Activated T-cell treated with anti-CD3 and anti-CD28 coated beads for 24 hours (primary cell): ENCODE measurements around the gene HBA2.
"Not testable (repeated sequence)": the region's sequence is repeated elsewhere in the genome, so short reads cannot be mapped to it uniquely, and the experiment has no call there.

Experiments
- DNase-seq: peaks from one replicate; pipeline ENCODE4 v3.0.0-alpha.2; 2020; ENCODE audit warnings: low read depth

Gene HBA2

DNA sequence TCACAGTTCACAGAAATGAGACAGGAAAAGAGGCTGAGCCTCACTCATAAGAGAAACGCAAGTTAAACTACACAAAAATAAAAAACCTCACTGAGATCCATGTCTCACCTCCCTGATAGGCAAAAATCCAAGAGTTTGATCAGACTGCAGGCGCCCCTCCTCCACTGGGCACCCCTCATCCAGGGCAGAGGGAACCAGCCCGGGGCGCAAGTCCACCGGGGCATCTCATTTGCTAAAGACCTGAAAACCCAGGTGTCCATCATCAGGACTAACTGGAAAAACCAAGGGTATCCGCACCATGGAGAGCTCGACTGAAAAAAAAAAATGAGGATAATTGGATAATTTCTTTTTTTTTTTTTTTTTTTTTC lies 17.7 kb upstream of the HBA2 start:
- no peak for DNase-seq

DNA sequence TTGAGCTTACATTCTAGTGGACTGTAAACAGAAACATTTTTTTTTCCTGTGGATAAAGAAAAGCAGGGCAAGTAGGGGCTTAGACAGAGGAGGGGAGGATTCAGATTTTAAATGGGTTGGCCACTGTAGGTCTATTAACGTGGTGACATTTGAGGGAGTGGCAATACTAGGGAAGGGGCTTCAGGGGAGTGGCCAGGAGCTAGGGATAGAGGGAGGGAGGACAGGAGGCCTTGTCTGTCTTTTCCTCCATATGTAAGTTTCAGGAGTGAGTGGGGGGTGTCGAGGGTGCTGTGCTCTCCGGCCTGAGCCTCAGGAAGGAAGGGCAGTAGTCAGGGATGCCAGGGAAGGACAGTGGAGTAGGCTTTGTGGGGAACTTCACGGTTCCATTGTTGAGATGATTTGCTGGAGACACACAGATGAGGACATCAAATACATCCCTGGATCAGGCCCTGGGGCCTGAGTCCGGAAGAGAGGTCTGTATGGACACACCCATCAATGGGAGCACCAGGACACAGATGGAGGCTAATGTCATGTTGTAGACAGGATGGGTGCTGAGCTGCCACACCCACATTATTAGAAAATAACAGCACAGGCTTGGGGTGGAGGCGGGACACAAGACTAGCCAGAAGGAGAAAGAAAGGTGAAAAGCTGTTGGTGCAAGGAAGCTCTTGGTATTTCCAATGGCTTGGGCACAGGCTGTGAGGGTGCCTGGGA lies 13.4 kb upstream of the HBA2 start:
- DNase-seq = no peak

DNA sequence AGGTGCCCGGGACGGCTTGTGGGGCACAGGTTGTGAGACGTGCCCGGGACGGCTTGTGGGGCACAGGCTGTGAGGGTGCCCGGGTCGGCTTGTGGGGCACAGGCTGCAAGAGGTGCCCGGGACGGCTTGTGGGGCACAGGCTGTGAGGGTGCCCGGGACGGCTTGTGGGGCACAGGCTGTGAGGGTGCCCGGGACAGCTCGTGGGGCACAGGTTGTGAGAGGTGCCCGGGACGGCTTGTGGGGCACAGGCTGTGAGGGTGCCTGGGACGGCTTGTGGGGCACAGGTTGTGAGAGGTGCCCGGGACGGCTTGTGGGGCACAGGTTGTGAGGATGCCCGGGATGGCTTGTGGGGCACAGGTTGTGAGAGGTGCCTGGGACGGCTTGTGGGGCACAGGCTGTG lies 12.4 kb upstream of the HBA2 start:
- not testable (repeated sequence) for DNase-seq

DNA sequence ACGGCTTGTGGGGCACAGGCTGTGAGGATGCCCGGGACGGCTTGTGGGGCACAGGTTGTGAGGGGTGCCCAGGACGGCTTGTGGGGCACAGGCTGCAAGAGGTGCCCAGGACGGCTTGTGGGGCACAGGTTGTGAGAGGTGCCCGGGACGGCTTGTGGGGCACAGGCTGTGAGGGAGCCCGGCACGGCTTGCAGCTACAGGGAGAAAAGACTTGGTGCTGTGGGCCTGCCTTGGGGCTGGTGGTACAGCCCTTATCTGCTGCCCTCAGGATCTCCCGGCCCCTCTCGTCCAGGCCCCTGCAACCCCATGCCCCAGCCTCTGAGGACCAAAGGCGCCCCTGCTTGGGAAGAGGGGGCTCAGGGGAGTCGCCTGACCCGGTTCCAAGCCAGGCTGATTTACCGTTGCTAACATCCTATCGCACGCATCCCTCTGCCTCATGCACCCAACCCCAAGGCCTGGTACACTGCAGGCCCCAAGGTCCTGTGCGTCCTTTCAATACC lies 11.9 kb upstream of the HBA2 start:
- DNase-seq = no peak

DNA sequence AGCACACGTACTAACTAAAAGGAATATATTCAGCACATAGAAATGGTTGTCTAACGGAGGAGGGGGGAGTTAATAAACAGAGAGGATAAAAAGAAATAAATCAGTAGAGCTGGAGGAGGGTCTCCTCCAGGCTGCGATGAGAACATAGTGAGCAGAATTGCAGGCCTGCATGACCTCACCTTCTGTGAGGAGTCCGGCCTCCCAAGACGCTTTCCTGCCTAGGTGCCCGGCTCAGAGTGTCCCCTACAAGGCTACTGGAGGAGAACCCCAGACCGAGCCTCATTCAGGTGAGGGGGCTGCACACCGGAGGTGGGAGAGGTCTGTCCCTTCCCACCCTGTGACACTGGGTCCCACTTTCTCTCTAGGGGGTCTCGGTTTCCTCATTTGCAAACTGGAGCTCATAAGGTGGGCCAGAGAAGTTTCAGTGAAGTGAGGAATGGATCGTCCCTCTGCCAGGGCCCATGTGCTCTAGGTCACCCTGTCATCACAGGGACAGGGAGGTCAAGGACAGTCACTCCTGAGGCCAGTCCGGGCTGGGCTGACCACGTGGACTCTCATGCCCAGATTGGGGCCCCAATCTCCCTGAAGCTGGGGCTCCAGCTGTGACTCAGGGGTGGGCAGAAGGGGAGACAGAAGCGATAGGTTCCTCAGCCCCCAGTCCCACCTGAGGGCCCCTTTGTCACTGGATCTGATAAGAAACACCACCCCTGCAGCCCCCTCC lies 10.2 kb upstream of the HBA2 start:
- DNase-seq = no peak

DNA sequence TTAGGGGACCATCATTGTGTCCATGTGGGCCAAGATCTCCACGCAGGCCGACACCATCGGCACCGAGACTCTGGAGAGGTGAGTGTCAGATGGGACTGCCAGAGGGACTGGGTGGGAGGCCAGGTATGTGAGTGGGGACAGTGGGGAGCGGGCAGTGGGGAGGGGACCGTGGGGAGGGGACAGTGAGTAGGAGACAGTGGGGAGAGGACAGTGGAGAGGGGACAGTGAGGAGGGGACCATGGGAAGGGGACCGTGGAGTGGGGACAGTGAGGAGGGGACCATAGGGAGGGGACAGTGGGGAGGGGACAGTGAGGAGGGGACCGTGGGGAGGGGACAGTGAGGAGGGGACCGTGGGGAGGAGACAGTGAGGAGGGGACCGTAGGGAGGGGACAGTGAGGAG lies 9.5 kb upstream of the HBA2 start:
- DNase-seq = not testable (repeated sequence)

DNA sequence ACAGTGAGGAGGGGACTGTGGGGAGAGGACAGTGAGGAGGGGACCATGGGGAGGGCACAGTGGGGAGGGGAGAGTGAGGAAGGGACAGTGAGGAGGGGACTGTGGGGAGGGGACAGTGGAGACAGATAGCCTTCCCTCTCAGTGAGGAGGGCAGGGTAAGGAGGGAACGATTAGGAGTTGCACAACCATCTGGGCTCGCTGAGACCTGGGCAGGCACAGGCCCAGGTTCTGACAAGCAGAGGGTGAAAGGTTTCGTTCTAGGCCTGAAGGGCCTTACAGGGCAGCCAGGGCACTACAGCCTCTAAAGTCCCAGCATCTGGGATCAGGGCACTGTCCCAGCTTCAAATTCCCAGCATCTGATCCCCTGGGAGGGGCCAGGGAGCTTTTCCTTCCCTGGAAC lies 9.0 kb upstream of the HBA2 start:
- not testable (repeated sequence) for DNase-seq

DNA sequence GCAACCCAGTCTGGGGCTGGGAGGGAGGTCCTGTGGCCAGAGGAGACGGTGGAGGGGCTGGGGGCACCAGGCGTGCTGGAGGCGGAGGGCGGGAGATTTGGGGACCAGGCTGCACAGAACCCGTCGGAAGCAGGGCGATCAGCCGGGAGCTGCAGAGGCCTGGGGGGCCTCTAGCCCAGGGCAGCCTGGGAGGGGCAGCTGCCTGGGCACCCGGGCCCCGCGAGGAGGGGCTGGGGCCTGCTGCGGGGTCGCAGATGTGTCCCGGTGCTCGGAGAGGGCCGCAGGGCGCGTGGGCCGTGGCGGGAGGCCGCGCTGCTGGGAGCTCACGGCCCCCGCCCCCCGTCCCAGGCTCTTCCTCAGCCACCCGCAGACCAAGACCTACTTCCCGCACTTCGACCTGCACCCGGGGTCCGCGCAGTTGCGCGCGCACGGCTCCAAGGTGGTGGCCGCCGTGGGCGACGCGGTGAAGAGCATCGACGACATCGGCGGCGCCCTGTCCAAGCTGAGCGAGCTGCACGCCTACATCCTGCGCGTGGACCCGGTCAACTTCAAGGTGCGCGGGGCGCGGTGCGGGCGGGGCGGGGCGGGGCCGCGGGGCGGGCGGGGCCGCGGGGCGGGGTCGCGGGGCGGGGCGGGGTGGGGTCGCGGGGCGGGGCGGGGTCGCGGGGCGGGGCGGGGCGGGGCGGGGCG lies 8.4 kb upstream of the HBA2 start:
- not testable (repeated sequence) for DNase-seq

DNA sequence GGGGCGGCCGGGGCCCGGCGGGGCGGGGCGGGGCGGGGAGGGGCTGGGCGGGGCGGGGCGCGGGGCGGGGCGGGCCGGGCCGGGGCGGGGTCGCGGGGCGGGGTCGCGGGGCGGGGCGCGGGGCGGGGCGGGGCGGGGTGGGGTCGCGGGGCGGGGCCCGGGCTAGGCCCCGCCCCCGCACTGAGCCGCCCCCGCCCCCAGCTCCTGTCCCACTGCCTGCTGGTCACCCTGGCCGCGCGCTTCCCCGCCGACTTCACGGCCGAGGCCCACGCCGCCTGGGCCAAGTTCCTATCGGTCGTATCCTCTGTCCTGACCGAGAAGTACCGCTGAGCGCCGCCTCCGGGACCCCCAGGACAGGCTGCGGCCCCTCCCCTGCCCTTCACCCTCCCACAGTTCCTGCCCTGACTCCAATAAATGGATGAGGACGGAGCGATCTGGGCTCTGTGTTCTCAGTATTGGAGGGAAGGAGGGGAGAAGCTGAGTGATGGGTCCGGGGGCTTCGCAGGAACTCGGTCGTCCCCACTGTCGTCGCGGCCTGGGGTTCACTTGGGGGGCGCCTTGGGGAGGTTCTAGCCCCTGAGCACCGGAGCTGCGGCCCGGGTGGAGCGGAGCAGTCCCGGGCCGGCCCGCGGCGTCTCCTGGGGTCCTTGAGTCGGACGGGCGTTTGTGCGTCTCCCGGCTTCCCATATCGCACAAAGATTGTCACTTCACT lies 7.7 kb upstream of the HBA2 start:
- no peak for DNase-seq

DNA sequence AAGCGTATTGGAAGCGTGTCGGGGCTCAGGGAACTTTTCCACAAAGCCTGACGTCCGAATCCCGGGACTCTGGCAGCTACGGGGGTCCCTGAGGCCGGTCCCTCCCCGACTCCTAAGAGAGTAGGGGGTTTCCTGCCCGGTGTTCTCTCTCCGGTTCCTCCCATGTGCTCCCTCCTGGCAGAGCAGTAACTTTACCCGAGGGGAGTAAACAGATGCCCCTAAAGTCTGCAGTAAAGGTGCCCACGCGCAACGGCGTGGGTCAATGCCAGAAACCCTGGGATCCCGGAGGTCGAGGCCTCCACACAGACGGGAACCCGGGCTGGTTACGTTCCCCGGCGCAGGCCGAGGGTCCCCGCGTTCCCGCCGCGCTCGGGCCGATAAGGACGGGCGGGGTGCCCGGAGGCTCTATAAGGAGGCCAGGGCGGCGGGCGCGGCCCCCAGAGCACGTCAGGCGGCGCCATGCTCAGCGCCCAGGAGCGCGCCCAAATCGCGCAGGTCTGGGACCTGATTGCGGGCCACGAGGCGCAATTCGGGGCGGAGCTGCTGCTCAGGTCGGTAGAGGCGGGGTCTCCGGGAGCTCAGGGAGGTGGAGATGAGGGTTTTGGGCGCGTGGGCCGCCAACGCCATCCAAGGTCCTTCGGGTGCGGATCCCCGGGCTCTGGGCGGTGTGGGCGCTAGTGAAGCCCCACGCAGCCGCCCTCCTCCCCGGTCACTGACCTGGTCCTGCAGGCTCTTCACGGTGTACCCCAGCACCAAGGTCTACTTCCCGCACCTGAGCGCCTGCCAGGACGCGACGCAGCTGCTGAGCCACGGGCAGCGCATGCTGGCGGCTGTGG lies 6.9 kb upstream of the HBA2 start, which contains the start of gene HBM:
Gene HBM (plus strand): TSS at position 440 of the 836 bp plus-strand sequence. CDS start 20 bp downstream, at position 460.
- DNase-seq = no peak

DNA sequence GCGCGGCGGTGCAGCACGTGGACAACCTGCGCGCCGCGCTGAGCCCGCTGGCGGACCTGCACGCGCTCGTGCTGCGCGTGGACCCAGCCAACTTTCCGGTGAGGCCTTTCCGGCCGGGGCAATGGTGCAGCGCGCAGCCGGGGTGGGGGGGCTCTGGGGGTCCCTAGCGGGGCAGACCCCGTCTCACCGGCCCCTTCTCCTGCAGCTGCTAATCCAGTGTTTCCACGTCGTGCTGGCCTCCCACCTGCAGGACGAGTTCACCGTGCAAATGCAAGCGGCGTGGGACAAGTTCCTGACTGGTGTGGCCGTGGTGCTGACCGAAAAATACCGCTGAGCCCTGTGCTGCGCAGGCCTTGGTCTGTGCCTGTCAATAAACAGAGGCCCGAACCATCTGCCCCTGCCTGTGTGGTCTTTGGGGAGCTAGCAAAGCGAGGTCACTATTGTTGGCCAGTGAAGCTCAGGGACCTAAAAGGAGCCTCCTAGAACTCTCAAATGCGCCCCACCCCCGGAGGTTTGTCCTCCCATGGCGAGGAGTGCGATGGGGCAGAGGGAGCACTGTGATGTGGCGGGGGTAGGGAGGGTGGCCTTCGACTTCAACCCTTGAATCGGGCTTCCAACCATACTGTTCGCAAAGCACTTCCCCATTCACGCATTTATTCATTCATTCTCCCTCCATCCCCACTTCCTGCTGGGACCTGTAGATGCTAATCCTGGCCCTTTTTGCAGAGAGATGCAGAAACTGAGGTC lies 6.1 kb upstream of the HBA2 start:
- DNase-seq = no peak

DNA sequence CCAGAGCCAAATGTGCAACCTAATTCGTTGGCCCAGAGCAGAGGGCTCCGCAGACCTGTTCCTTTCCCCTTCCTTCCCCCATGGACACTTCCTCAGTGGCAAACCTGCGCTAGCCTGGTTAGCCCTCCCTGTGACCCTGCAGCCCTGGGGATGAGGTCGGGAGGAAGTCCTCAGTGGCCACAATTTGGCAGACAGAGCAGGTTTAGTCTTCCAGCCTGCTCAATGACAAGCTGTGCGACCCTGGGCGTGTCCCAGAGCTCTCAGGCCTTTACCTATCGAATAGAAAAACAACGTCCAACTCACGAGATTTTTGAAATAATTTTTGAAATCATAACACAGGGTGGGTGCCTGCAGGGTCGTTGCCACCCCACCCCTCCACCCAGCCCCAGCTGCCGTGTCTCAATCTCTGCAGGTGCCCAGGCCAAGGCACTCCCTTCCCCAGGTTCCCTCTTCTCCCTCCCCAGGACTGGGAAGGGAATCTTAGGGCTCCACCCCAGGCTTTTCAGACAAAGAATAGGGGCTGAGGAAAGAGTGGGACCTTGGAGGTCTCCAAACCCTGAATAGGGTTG lies 5.5 kb upstream of the HBA2 start:
- no peak for DNase-seq

DNA sequence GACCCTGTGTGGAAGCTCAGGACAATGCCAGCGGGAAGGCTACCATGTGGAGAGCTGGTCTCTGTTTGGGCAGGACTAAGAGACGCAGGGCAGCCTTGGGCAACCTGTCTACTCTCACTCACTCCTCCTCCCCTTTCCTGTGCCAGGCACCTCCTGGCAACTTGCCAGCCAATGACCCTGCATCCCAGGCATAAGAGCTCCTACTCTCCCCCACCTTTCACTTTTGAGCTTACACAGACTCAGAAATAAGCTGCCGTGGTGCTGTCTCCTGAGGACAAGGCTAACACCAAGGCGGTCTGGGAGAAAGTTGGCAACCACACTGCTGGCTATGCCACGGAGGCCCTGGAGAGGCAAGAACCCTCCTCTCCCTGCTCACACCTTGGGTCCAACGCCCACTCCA lies 4.3 kb upstream of the HBA2 start:
- DNase-seq = no peak

DNA sequence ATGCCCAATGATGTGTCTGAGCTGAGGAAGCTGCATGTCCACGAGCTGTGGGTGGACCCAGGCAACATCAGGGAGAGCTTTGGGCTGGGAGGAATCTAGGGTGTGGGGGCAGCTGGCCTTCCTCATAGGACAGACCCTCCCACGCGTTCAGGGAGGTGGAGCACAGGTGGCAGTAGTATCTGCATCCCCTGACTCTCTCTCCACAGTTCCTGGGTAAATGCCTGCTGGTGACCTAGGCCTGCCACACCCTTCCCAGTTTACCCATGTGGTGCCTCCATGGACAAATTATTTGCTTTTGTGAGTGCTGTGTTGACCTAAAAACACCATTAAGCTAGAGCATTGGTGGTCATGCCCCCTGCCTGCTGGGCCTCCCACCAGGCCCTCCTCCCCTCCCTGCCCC lies 3.7 kb upstream of the HBA2 start:
- no peak for DNase-seq

DNA sequence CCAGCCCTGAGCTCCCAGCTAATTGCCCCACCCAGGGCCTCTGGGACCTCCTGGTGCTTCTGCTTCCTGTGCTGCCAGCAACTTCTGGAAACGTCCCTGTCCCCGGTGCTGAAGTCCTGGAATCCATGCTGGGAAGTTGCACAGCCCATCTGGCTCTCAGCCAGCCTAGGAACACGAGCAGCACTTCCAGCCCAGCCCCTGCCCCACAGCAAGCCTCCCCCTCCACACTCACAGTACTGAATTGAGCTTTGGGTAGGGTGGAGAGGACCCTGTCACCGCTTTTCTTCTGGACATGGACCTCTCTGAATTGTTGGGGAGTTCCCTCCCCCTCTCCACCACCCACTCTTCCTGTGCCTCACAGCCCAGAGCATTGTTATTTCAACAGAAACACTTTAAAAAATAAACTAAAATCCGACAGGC lies 2.6 kb upstream of the HBA2 start:
- not testable (repeated sequence) for DNase-seq

DNA sequence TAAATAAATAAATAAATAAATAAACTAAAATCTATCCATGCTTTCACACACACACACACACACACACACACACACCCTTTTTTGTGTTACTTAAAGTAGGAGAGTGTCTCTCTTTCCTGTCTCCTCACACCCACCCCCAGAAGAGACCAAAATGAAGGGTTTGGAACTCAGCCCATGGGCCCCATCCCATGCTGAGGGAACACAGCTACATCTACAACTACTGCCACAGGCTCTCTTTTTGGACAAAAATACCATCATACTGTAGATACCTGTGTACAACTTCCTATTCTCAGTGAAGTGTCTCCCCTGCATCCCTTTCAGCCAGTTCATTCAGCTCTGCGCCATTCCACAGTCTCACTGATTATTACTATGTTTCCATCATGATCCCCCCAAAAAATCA lies 1.9 kb upstream of the HBA2 start:
- no peak for DNase-seq

DNA sequence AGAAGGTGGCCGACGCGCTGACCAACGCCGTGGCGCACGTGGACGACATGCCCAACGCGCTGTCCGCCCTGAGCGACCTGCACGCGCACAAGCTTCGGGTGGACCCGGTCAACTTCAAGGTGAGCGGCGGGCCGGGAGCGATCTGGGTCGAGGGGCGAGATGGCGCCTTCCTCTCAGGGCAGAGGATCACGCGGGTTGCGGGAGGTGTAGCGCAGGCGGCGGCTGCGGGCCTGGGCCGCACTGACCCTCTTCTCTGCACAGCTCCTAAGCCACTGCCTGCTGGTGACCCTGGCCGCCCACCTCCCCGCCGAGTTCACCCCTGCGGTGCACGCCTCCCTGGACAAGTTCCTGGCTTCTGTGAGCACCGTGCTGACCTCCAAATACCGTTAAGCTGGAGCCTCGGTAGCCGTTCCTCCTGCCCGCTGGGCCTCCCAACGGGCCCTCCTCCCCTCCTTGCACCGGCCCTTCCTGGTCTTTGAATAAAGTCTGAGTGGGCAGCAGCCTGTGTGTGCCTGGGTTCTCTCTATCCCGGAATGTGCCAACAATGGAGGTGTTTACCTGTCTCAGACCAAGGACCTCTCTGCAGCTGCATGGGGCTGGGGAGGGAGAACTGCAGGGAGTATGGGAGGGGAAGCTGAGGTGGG lies 657 bp downstream of the HBA2 start:
- DNase-seq = not testable (repeated sequence)

DNA sequence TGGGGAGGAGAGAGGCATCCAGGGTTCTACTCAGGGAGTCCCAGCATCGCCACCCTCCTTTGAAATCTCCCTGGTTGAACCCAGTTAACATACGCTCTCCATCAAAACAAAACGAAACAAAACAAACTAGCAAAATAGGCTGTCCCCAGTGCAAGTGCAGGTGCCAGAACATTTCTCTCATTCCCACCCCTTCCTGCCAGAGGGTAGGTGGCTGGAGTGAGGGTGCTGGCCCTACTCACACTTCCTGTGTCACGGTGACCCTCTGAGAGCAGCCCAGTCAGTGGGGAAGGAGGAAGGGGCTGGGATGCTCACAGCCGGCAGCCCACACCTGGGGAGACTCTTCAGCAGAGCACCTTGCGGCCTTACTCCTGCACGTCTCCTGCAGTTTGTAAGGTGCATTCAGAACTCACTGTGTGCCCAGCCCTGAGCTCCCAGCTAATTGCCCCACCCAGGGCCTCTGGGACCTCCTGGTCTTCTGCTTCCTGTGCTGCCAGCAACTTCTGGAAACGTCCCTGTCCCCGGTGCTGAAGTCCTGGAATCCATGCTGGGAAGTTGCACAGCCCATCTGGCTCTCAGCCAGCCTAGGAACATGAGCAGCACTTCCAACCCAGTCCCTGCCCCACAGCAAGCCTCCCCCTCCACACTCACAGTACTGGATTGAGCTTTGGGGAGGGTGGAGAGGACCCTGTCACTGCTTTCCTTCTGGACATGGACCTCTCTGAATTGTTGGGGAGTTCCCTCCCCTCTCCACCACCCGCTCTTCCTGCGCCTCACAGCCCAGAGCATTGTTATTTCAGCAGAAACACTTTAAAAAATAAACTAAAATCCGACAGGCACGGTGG lies 1.5 kb downstream of the HBA2 start:
- DNase-seq = not testable (repeated sequence)
